HCEC 1CT (cell line): ENCODE results near the gene DPP6.
A peak's percentile ranks its signal among the peaks of the same experiment; 100 is the strongest.

ENCODE experiments used
- DNase-seq: peaks from one replicate; pipeline ENCODE4 v3.0.0-alpha.2; 2017

Gene DPP6

GRCh38 chr7:154905146-154905545 lies 852.9 kb downstream of the DPP6 start:
- DNase-seq = no peak

- DNase-seq = no peak
These were observed 853.4 kb downstream of the DPP6 start for GRCh38 chr7:154905615-154906014.

GRCh38 chr7:154906201-154906600 lies 854.0 kb downstream of the DPP6 start:
- DNase-seq = no peak

- no peak for DNase-seq
These were observed 854.6 kb downstream of the DPP6 start for GRCh38 chr7:154906736-154907355.

GRCh38 chr7:154907651-154908620 lies 855.7 kb downstream of the DPP6 start:
- no peak for DNase-seq

GRCh38 chr7:154909241-154910105 lies 857.3 kb downstream of the DPP6 start:
- DNase-seq = no peak

- DNase-seq = no peak
These were observed 857.9 kb downstream of the DPP6 start for GRCh38 chr7:154910125-154910524.

- no peak for DNase-seq
These were observed 858.8 kb downstream of the DPP6 start for GRCh38 chr7:154910977-154911376.

GRCh38 chr7:154911411-154911810 lies 859.2 kb downstream of the DPP6 start:
- DNase-seq = no peak

- no peak for DNase-seq
These were observed 859.8 kb downstream of the DPP6 start for GRCh38 chr7:154911862-154912455.

- DNase-seq = no peak
These were observed 860.9 kb downstream of the DPP6 start for GRCh38 chr7:154912871-154913637.

GRCh38 chr7:154913638-154914307 lies 861.6 kb downstream of the DPP6 start:
- peak; percentile 30 for DNase-seq

GRCh38 chr7:154914308-154914995 lies 862.3 kb downstream of the DPP6 start:
- no peak for DNase-seq

- no peak for DNase-seq
These were observed 862.8 kb downstream of the DPP6 start for GRCh38 chr7:154914996-154915380.

GRCh38 chr7:154915600-154915999 lies 863.4 kb downstream of the DPP6 start:
- DNase-seq = no peak

- no peak for DNase-seq
These were observed 864.2 kb downstream of the DPP6 start for GRCh38 chr7:154916381-154916780.

GRCh38 chr7:154916856-154917807 lies 864.9 kb downstream of the DPP6 start:
- DNase-seq = no peak

GRCh38 chr7:154917808-154918160 lies 865.6 kb downstream of the DPP6 start:
- DNase-seq = no peak

GRCh38 chr7:154918266-154918665 lies 866.1 kb downstream of the DPP6 start:
- no peak for DNase-seq

- no peak for DNase-seq
These were observed 866.5 kb downstream of the DPP6 start for GRCh38 chr7:154918741-154919140.
